Mucosa of descending colon (tissue), 3 donors: ENCODE measurements around the gene GLE1. TPM values are rescaled to one million over a fixed set of nuclear protein-coding genes. Genes with fewer than 3 reads are reported as not detected.

ENCODE experiments used
- ATAC-seq: fragments of 200-7000 bp; cut with Tn5 transposase; one replicate; pipeline ENCODE4 v1.9.1; 2020; ENCODE audit warnings: mild to moderate bottlenecking, moderate library complexity
- DNase-seq, 3 donors: peaks; one replicate each; pipeline ENCODE4 v3.0.0-alpha.2; 2020
- H3K36me3 ChIP-seq: fragments of 200-600 bp; one replicate; pipeline ENCODE4 v1.8.0; 2021; ENCODE audit warnings: low read depth, mild to moderate bottlenecking
- H3K4me1 ChIP-seq: fragments of 200-600 bp; one replicate; pipeline ENCODE4 v1.8.0; 2021; ENCODE audit warnings: low read depth, mild to moderate bottlenecking
- H3K4me3 ChIP-seq: fragments of 200-600 bp; one replicate; pipeline ENCODE4 v1.8.0; 2021; ENCODE audit warnings: mild to moderate bottlenecking
- H3K9me3 ChIP-seq: fragments of 200-600 bp; one replicate; pipeline ENCODE4 v1.8.0; 2021; ENCODE audit warnings: mild to moderate bottlenecking
- CTCF ChIP-seq: fragments of 200-600 bp; IDR thresholded peaks from one replicate; pipeline ENCODE4 v1.8.0; 2022; ENCODE audit warnings: antibody characterized with exemption, mild to moderate bottlenecking
- intact Hi-C, 2 donors: fragments of 100-400 bp; cut with DNase I in 1 of 2; cut with micrococcal nuclease in 1 of 2; formaldehyde crosslinking; loops; one replicate each; pipeline versions ENCODE4 v1.11.0 to v1.11.1; 2022; cut with DNase I, micrococcal nuclease
- total RNA-seq, 3 donors: library from RNA; stranded (reverse); fragmentation: NEBNext Ultra II Directional in 2 of 3; extraction: Animal tissue kit (Norgen Biotek cat#: 25700) in 2 of 3; gene quantifications; one replicate each; pipeline versions ENCODE4 v1.2.1 to v1.2.4, GENCODE V29; 2021 to 2023
- donor health status: DM: no; HTN: no; CAD: no; lungs with moderate emphysema.
- donor health status: DM: no; HTN: no; CAD: no.
- donor health status: DM: no; HTN: yes; CAD: no.

GLE1 gene
- total RNA-seq, 3 donors from 2014 or later: 25.7 to 35.0 (median 28.0) TPM

- Histone ChIP-seq H3K4me3 (no peak overlapping the region), H3K9me3 (no peaks in the 10 kb centered on the region), H3K4me1 (peaks cover 4% of the 10 kb centered on the region), H3K36me3 (no peaks in the 10 kb centered on the region)
- no peak for TF ChIP-seq CTCF
- DNase-seq (no peak), ATAC-seq (no peak)
- intact Hi-C loops: no loop called here
Observed at GRCh38 chr9:128493424-128493823, 11.1 kb upstream of the GLE1 start.

- Histone ChIP-seq H3K4me3 (no peak overlapping the region), H3K36me3 (no peaks in the 10 kb centered on the region), H3K4me1 (peaks cover 4% of the 10 kb centered on the region), H3K9me3 (no peaks in the 10 kb centered on the region)
- DNase-seq (peak; percentile 77 to 82 (median 77)), ATAC-seq (peak; percentile 80)
- no peak for TF ChIP-seq CTCF
- intact Hi-C loops: no loop called here
Observed at GRCh38 chr9:128494108-128494745, 10.3 kb upstream of the GLE1 start.

GRCh38 chr9:128494746-128495129 lies 9.8 kb upstream of the GLE1 start:
- DNase-seq: no peak
- Histone ChIP-seq H3K4me3 (no peak overlapping the region), H3K36me3 (no peaks in the 10 kb centered on the region), H3K4me1 (peaks cover 4% of the 10 kb centered on the region), H3K9me3 (no peaks in the 10 kb centered on the region)
- no peak for TF ChIP-seq CTCF
- intact Hi-C loops: no loop called here
- ATAC-seq: peak; percentile 62

- TF ChIP-seq CTCF: no peak
- Histone ChIP-seq H3K4me3 (no peak overlapping the region), H3K9me3 (no peaks in the 10 kb centered on the region), H3K36me3 (no peaks in the 10 kb centered on the region), H3K4me1 (peaks cover 4% of the 10 kb centered on the region)
- intact Hi-C loops: no loop called here
- DNase-seq: no peak
- ATAC-seq: no peak
Observed at GRCh38 chr9:128495296-128495695, 9.2 kb upstream of the GLE1 start.

GRCh38 chr9:128495804-128496417 lies 8.6 kb upstream of the GLE1 start:
- H3K4me1 ChIP-seq: peaks cover 4% of the 10 kb centered on the region
- no peaks in the 10 kb centered on the region for H3K9me3 ChIP-seq
- H3K36me3 ChIP-seq: no peaks in the 10 kb centered on the region
- TF ChIP-seq CTCF: no peak
- H3K4me3 ChIP-seq: no peak overlapping the region
- DNase-seq: no peak
- ATAC-seq: peak; percentile 68
- intact Hi-C loops: no loop called here
